H7 (cell line): ENCODE data around the gene CDK5R1. TPM values are rescaled to one million over a fixed set of nuclear protein-coding genes. Genes with fewer than 3 reads are reported as not detected.

Experiments used
- DNase-seq: peaks from one replicate; pipeline ENCODE4 v3.0.0; 2012
- H3K27me3 ChIP-seq: 2 replicates; pipeline ENCODE4 v1.6.0; 2011; ENCODE audit warnings: mild to moderate bottlenecking, low read length; ENCODE audit not compliant: control insufficient read depth, insufficient read depth
- H3K36me3 ChIP-seq: replicated peaks from 2 replicates; pipeline ENCODE4 v1.5.1; 2011; ENCODE audit warnings: low read length; ENCODE audit not compliant: control insufficient read depth, insufficient read depth
- H3K4me3 ChIP-seq: 2 replicates; pipeline ENCODE4 v1.5.1; 2011; ENCODE audit warnings: low read depth, mild to moderate bottlenecking, control low read depth, low read length, moderate library complexity; ENCODE audit not compliant: insufficient read depth
- total RNA-seq: library from RNA; depleted of rRNA; stranded (reverse); fragments of >200 nt; shearing (Covaris generic); gene quantifications from 2 replicates; pipeline ENCODE4 v1.2.3, GENCODE V29; 2014

Gene CDK5R1
- total RNA-seq, 1 experiment from 2014 or later = 9.9 TPM

DNA sequence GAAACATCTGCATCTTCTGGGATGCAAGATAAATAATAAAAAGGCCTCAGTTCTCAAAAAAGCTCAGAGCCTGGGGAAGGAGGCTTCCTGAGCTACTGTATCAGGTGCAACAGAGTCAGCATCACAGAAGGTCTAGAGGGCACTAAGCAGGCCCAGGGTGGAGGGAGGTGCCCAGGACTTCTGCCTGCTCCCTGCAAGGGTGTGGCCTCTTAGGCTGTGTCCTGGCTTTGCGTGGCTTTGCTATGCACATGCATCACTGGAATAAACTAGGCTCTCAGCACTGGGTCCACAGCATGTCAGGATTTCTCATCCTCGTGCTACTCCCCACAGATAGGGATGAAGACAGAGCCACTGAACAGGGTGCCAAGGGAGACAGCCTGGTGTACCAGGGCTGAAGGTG lies 25.5 kb downstream of the CDK5R1 start:
- no peaks in the 10 kb centered on the region for H3K27me3 ChIP-seq
- no peaks in the 10 kb centered on the region for H3K36me3 ChIP-seq
- DNase-seq = no peak
- H3K4me3 ChIP-seq = no peak overlapping the region

DNA sequence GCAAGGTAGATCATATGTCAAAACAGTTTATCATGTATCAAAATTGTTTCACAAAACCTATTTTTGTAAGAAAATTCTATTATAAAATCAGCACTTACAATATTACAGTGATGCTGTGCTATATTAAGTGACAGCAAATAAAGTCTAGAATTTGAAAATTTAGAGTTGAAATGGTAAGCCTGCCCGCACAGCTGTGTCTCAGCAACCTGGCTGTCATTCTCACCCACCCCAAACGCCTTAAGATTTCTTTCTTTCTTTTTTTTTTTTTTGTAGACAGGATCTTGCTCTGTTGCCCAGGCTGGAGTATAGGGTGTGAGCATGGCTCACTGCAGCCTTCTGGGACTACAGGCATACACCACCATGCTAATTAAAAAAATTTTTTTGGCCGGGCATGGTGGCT lies 26.8 kb downstream of the CDK5R1 start:
- no peak for DNase-seq
- H3K4me3 ChIP-seq = no peak overlapping the region
- H3K27me3 ChIP-seq = no peaks in the 10 kb centered on the region
- no peaks in the 10 kb centered on the region for H3K36me3 ChIP-seq

DNA sequence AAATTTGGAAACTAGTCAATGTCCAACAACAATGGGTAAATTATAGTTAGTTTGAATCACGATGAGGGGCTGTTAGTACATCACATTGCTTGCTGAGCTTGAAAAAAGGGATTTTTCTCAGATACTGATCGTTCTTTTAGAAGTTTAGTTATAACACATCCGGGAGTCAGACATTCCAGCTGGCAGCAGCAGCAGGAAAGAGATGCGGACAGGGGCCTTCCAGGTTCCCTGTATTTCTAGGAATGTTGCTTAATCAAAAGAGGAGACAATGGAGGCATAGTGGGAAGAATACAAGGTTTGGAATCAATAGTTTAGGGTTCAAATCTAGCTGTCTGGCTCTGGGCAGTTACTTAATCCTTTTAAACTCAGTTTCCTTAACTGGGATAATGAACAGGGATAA lies 27.8 kb downstream of the CDK5R1 start:
- Histone ChIP-seq H3K27me3 (no peaks in the 10 kb centered on the region), H3K36me3 (no peaks in the 10 kb centered on the region), H3K4me3 (no peak overlapping the region)
- no peak for DNase-seq

DNA sequence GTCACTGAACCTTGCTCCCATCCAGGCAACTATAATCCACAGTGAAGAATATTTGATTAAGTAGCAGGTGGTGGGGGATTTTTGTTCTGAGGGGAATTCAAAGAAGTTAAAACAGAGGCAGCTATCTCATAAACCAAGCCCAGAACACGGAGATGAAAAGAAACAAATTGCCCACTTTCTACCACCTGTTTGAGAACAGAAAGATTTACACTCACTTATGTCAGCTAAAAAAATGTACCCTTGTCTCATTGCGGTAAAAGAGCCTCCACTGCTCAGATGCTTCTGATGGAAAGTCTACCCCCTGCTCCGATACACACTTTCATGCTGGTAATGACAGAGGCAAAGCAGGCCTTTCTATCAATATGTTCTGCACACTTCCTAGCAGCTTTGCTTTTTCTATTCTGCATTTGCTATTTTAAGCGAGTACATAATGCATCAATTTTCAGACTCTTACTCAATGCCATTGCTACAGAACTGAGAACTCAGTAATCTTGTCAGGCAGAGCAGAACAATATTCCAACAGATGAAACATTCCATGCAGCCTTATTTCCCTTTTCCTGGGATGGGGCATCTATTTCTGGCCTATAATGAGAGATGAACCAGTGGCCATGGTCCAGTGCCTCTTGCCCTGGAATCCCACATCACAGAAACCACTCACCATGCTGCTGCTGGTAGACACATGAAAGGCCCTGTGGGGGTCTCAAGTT lies 29.0 kb downstream of the CDK5R1 start:
- no peak overlapping the region for H3K4me3 ChIP-seq
- H3K36me3 ChIP-seq = no peaks in the 10 kb centered on the region
- H3K27me3 ChIP-seq = no peaks in the 10 kb centered on the region
- DNase-seq = no peak

DNA sequence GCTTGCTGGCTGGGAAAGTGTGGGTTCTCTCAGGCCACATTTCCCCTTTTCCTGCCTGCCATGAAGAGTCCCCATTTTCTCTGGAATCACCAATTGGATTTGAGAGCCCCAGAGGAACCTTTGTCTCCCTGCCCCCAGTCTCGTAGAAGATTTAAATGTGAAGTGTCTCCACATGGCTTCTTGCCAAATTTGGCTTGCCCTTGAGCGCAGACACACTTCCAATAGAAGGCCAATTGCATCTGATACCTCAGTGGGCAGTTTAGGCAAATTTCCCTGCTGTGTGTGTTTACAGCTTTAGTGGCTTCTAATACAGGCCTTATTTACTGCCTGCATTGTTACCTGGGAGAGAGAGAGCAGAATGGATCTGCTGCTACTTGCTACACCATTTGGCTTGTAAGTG lies 29.7 kb downstream of the CDK5R1 start:
- peak; percentile 50 for DNase-seq
- Histone ChIP-seq H3K4me3 (no peak overlapping the region), H3K36me3 (no peaks in the 10 kb centered on the region), H3K27me3 (no peaks in the 10 kb centered on the region)

DNA sequence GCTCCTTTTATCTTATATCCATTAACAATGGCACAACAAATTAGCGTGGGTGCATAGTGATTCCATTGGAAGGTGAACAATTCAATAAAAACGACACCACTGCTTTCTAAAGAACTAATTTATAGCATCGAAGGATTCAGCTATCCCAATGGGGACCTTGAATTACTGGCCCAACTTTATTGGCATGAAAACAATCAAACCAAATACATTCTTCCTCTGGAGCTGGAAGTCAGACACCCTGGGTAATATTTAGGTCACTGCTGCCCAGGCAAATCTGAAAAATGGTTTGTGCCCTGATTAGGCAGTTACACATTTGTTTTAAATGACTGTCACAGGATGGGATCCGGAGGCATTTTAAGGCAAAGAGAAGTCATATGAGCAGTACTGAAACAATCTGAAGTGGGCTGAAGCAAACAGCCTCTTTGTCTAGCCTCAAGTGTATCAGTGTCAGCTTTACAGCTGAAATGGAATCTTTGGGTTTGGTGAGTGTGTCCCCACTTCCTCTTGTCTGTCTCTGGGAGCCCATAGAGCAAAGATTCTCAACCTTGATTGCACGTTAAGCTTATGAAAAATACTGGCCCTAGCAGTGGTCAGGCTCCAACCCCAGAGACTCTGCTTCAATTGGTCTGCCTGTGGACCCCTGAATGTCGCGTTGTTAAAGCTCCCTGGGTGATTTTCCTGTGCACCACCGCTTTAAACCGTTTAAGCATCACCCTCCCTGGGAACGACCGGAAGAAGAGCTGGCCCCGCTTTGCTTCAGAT lies 30.3 kb downstream of the CDK5R1 start:
- DNase-seq = no peak
- no peaks in the 10 kb centered on the region for H3K27me3 ChIP-seq
- H3K36me3 ChIP-seq = no peaks in the 10 kb centered on the region

DNA sequence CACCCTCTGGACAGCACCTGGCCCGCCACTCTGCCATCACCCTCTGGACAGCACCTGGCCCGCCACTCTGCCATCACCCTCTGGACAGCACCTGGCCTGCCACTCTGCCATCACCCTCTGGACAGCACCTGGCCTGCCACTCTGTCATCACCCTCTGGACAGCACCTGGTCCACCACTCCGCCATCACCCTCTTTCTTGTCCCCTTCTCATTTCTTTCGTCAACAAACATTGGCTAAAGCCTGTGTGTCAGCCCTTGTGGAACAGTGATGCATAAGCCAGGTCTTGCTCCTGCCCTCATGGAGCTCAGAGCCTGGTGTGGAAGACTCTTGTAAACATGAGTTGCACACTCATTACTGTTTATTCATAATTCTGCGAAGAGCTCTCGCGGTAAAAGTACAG lies 31.2 kb downstream of the CDK5R1 start:
- Histone ChIP-seq H3K27me3 (no peaks in the 10 kb centered on the region), H3K4me3 (no peak overlapping the region), H3K36me3 (no peaks in the 10 kb centered on the region)
- DNase-seq = no peak

More for the DNA sequence above, 30.3 kb downstream of the CDK5R1 start:
- no peak overlapping the region for H3K4me3 ChIP-seq

DNA sequence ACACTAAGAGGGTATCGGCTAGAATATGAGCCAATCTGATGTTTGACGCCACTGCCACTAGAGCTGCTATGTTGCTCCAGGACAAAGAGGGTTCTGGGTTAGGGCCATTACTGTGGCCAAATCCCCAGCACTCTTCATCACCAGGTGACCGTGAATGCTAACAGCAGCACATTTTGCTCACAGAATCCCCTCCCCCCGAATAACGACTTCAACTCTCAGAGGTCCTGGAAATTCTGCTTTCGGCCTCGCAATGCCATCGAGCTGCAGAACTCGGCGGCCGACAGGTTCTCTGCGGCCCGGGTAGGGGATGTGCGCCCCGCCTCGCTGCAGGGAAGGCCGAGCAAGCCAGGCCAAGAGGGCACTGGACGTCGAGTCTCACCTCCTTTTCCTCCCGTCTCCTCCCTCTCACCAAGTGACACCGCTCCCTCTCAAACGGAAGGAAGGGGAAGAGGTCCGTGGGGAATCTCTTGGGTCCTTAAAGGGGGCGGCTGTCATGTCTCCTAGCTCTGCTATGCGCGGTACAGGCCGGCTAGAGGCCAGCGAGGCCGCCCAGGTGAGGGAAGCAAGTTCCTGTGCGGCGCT lies 31.9 kb downstream of the CDK5R1 start:
- DNase-seq = peak; percentile 74
- no peaks in the 10 kb centered on the region for H3K27me3 ChIP-seq
- no peaks in the 10 kb centered on the region for H3K36me3 ChIP-seq

DNA sequence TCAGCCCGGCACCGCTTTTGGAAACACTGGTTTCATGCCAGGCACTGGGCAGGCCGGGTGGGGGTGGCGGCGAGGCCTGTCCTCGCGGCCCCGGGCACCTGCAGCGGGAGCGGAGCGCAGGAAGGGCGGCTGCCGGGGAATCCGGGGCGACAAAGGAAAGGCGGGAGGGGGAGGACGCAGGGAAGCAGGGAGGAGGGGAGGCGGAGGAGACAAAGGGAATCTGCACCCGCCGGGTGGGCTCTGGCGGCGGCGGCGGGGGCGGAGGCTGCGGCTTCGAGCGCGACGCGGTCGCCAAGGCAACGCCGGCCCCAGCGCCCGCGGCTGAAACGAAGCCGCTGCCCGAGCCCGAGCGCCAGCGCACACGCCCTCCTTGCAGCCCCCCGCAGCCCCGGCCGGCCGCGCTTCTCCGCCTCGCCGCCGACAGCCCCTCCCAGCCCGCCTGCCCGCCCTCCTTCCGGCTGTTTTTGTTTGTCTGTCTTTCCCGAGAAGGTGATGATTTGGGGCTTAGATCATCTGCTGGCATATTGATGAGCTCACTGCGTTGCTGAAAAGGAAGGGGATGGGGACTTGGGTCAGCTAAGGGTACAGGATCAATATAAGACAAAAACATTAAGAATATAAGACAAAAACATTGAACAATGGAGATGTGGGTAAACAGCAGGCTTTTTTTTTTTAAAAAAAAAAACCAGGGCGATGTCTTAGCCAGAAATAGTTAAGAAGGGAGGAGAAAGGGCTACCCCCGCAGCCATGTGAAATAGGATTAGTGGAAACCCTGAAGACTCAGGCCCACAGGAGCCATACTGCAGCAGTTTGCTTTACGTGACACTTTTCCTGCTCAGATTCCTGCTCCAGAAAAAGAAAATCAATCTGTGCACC lies 32.7 kb downstream of the CDK5R1 start:
- H3K4me3 ChIP-seq = peak overlapping the region; percentile 41
- no peaks in the 10 kb centered on the region for H3K27me3 ChIP-seq
- H3K36me3 ChIP-seq = no peaks in the 10 kb centered on the region
- peak; percentile 98 for DNase-seq

More for the DNA sequence above, 31.9 kb downstream of the CDK5R1 start:
- H3K4me3 ChIP-seq = peak overlapping the region; percentile 41

DNA sequence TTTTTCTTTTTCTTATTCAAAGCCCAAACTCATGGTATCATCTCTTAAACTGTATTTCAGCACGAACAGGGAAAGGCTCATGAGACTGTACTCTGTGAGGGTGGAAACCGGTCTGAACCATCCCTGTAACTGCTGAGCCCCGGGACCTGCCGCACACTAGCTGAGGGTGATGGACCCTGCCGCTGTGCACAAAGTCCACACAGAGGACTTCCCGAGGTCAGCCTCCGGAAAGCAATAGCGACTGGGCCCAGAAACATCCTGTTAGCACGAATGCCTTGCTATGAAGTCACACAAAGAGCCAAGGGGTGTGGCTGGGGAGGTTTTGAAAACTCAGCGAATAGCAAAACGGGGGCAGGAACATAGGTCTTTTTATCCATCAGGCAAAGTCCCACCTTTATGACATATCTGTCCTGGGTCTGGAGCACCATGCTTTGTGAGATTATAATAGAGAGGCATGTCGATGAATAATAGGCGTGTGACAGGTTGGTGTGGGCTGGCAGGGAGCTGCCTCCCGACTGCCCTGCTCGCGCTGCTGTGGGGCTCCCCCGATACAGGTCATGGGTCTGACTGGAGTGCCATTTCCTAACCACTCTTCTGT lies 33.4 kb downstream of the CDK5R1 start:
- no peaks in the 10 kb centered on the region for H3K27me3 ChIP-seq
- no peak overlapping the region; the same call in 1 of the 2 replicates for H3K4me3 ChIP-seq
- H3K36me3 ChIP-seq = no peaks in the 10 kb centered on the region
- peak; percentile 56 for DNase-seq

DNA sequence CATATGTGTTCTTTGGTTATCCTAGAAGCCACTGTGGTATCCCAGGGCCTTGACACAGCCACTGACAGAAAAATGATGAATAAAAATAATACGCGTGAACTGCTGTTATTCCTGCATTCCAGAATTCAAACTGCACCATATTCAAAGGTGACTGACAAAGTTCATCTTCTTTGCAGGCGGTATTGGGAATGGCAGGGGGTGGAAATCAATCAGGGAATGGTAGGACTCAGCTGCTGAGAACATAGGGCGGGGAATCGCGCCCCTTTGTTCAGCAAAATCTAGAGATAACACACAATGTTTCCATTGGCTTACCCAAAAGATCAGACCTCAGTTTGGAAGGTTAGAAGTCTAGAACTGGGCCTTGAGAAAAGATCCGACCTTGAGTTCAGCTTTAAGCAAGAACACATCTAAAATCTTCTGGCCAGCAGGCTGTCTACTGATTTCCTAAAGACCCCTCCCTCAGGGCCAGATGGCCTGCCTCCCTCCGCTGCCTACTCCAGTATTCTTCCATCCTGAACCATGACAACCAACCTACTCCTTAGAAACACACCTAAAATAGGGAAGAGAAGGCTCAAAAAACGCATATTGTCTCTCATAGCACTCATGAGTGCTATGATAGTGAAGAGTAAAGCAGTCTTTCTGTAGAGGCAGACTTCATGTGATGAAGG lies 34.1 kb downstream of the CDK5R1 start:
- no peaks in the 10 kb centered on the region for H3K27me3 ChIP-seq
- H3K36me3 ChIP-seq = no peaks in the 10 kb centered on the region
- peak; percentile 50 for DNase-seq
- no peak overlapping the region for H3K4me3 ChIP-seq

DNA sequence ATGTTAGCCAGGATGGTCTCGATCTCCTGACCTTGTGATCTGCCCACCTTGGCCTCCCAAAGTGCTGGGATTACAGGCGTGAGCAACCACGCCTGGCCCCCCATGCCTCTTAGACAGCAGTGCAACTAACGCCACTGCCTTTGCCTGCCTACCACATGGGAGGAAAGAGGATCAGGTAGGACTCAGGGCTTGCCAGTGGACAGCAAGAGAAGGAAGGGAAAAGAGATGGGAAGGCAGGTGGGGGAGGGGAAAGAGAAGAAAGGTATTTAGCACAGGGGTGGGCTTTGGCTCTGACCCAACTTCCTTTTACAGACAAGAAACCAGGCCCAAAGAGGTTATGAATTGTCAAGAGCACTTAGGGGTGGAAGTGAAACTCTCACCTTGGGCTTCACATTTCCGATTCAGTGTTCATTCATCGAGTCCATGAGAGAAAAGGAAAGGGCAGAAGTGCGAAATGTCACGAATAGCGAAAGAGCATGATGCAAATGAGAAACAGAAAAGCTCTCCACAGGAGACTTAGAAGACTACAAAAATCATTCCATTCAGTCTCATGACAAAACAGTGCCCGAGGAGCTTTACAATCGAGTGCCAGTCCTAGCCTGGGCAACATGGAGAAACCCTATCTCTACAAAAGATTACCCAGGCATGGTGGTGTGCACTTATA lies 36.4 kb downstream of the CDK5R1 start:
- Histone ChIP-seq H3K27me3 (no peaks in the 10 kb centered on the region), H3K4me3 (no peak overlapping the region), H3K36me3 (no peaks in the 10 kb centered on the region)
- no peak for DNase-seq

DNA sequence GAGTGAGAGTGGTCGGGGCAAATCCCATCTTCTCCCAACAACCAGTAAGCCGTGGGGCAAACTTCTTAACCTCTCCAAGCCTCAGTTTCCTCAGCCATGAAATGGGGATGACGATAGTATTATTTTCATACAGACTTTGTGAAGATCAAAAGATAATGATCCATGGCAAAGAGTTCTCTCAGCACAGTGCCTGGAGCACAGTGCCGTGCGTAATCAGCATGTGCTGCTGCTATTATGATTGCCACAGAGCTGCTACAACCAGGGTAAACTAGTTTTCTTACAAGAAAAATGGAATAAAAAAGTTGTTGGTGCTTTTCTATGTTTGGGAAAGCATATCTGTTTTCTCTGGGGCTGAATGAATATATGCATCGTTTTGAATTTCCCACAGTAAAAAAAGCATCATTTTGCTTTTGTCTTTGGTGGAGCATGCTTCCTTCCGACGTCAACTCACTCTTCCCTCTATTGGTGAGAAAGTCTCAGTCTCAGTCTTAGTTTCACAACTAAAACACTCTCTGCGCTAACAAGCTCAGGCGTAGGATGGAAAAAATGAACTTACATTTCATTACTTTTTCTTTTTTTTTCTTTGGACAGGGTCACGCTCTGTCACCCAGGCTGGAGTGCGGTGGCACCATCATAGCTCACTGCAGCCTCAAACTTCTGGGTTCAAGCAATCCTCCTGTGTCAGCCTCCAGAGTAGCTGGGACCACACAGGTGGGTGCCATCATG lies 37.2 kb downstream of the CDK5R1 start:
- Histone ChIP-seq H3K36me3 (no peaks in the 10 kb centered on the region), H3K27me3 (no peaks in the 10 kb centered on the region), H3K4me3 (no peak overlapping the region)
- DNase-seq = no peak
